ENCODE data around the gene TSPAN33.
"Not testable (repeated sequence)": the region's sequence is repeated elsewhere in the genome, so short reads cannot be mapped to it uniquely, and the experiment has no call there.

TSPAN33 gene

DNA sequence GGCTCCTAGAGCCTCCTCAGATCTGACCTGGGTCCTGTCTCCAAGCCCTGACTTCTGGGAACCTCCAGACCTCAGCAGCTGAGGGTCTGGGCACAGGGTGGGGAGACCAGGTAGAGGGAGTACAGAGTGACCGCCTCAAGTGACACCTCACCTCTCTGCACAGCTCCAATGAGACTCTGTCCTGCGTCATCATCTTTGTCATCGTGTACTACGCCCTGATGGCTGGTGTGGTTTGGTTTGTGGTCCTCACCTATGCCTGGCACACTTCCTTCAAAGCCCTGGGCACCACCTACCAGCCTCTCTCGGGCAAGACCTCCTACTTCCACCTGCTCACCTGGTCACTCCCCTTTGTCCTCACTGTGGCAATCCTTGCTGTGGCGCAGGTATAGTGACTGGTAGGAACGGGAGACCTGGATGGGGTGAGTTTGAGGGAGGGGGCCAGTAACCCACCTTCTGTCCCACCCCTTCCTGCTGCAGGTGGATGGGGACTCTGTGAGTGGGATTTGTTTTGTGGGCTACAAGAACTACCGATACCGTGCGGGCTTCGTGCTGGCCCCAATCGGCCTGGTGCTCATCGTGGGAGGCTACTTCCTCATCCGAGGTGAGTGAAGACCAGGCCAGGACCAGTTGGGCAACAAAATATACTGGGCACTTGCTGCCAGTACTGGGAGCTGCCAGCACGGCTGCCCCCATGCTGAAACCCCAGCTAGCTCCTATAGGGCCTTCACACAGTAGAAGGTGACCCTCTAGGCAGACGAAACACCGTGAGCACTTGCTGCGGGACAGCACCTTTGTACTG lies 61.7 kb downstream of the TSPAN33 start:
- no peak for DNase-seq (ENCODE audit: low spot score)
- FAIRE-seq = no peak

- no peak for DNase-seq (ENCODE audit: low spot score)
- FAIRE-seq = no peak
Observed at GRCh38 chr7:129208667-129209066, 64.2 kb downstream of the TSPAN33 start.

DNA sequence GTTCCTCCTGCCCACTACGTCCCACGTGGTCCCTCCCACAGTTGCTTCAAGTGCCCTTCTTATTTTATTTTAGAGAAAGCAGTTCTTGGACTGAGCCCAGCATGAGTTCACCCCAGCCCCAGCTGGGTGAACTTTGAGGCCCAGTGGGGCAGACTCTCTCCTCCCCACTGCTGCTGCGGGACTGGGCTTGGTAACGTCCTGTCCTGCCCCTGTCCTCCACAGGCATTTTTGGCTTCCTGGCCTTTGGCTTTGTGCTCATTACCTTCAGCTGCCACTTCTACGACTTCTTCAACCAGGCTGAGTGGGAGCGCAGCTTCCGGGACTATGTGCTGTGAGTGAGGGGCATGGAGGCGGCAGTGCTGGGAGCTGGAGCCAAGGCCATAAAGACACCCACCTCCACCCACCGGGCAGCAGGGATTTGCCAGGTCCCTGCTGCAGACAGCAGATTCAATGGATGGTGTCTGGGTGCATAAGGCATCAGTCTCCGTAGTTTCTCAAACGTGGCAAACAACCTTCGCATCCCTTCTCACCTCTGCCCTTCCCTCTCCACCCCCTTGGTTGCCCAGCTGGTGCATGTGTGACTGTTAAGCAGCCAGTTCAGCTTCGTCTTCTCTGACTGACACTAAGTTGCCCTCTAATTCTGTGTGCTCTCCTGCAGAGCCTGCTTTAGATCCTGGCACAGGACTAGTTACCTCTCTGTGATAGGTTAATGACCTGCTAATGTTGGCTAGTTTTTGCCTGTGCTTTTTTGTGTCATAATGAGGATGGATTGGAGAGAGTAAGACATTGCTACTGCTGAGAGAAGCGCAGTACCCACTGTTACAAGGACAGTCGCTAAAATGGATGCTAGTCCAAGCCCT lies 64.8 kb downstream of the TSPAN33 start:
- FAIRE-seq (no peak), DNase-seq (ENCODE audit: low spot score) (no peak)

- FAIRE-seq (no peak), DNase-seq (ENCODE audit: low spot score) (peak; percentile 70)
Observed at GRCh38 chr7:129210256-129210988, 65.9 kb downstream of the TSPAN33 start.

- no peak for FAIRE-seq
- DNase-seq (ENCODE audit: low spot score) = no peak
Observed at GRCh38 chr7:129210989-129211312, 66.4 kb downstream of the TSPAN33 start.

DNA sequence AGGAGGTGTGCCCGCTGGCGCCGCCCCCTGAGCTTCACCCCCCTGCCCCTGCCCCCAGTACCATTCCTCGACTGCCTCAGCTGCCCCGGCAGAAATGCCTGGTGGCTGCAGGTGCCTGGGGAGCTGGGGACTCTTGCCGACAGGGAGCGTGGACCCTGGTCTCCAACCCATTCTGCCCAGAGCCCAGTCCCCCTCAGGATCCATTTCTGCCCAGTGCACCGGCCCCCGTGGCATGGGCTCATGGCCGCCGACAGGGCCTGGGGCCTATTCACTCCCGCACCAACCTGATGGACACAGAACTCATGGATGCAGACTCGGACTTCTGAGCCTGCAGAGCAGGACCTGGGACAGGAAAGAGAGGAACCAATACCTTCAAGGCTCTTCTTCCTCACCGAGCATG lies 67.6 kb downstream of the TSPAN33 start:
- DNase-seq (ENCODE audit: low spot score) (no peak), FAIRE-seq (no peak)

GRCh38 chr7:129212596-129212995 lies 68.1 kb downstream of the TSPAN33 start:
- FAIRE-seq = no peak
- no peak for DNase-seq (ENCODE audit: low spot score)

- FAIRE-seq (no peak), DNase-seq (ENCODE audit: low spot score) (no peak)
Observed at GRCh38 chr7:129213828-129214227, 69.3 kb downstream of the TSPAN33 start.

GRCh38 chr7:129215691-129216090 lies 71.2 kb downstream of the TSPAN33 start:
- not testable (repeated sequence) for FAIRE-seq; DNase-seq (ENCODE audit: low spot score)

GRCh38 chr7:129216101-129216715 lies 71.7 kb downstream of the TSPAN33 start:
- DNase-seq (ENCODE audit: low spot score); FAIRE-seq: not testable (repeated sequence)

DNA sequence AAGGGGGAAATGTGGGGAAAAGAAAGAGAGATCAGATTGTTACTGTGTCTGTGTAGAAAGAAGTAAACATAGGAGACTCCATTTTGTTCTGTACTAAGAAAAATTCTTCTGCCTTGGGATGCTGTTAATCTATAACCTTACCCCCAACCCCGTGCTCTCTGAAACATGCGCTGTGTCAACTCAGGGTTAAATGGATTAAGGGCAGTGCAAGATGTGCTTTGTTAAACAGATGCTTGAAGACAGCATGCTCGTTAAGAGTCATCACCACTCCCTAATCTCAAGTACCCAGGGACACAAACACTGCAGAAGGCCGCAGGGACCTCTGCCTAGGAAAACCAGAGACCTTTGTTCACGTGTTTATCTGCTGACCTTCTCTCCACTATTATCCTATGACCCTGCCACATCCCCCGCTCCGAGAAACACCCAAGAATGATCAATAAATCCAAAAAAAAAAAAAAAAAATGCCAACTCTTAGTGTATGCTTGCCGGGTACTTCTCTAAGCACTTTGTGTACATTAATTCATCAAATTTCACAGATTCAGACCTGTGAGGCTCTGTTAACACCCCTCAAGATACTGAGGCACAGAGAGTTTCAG lies 72.4 kb downstream of the TSPAN33 start:
- not testable (repeated sequence) for DNase-seq (ENCODE audit: low spot score); FAIRE-seq

GRCh38 chr7:129218514-129219062 lies 74.1 kb downstream of the TSPAN33 start:
- no peak for FAIRE-seq
- DNase-seq (ENCODE audit: low spot score) = peak; percentile 74

DNA sequence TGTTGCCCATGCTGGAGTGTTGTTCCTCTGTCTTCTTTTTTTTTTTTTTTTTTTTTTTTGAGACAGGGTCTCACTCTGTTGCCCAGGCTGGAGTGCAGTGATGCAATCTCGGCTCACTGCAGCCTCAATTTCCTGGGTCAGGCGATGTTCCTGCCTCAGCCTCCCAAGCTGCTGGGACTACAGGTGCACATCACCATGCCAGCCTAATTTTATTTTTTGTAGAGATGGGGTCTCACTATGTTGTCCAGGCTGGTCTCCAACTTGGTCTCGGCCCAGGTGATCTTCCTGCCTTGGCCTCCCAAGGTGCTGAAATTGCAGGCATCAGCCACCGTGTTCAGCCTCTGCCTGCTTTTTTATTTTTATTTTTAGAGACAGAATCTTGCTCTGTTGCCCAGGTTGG lies 74.7 kb downstream of the TSPAN33 start:
- DNase-seq (ENCODE audit: low spot score); FAIRE-seq: not testable (repeated sequence)
